C4-2B (cell line): ENCODE results near the gene COL28A1.

Experiments used
- ZFX ChIP-seq: fragments of 450-650 bp; IDR thresholded peaks from 2 replicates; pipeline ENCODE4 v1.6.1; 2017
- TF ChIP-seq, protein P1 (sequence below): fragments of 450-650 bp; conservative IDR thresholded peaks from 2 replicates; pipeline ENCODE4 v1.5.1; 2017; ENCODE audit warnings: mild to moderate bottlenecking

DNA sequence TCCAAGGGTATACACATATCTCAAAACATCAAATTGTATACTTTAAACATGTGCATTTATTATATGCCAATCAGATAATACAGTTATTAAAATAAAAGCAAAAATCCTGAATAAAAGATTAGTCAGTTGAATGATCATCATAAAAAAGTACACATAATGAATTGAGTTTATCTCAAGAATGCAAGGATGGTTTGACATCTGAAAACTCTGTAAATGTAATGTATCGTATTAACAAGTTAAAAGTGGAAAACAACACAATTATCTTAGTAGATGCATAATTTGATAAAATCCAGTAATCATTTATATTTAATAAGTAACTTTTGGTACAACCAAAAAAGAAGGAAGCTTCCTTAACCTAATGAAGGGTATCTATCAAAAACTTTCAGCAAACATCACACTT, 86.6 kb downstream of the COL28A1 start:
- TF ChIP-seq, protein P1, sequence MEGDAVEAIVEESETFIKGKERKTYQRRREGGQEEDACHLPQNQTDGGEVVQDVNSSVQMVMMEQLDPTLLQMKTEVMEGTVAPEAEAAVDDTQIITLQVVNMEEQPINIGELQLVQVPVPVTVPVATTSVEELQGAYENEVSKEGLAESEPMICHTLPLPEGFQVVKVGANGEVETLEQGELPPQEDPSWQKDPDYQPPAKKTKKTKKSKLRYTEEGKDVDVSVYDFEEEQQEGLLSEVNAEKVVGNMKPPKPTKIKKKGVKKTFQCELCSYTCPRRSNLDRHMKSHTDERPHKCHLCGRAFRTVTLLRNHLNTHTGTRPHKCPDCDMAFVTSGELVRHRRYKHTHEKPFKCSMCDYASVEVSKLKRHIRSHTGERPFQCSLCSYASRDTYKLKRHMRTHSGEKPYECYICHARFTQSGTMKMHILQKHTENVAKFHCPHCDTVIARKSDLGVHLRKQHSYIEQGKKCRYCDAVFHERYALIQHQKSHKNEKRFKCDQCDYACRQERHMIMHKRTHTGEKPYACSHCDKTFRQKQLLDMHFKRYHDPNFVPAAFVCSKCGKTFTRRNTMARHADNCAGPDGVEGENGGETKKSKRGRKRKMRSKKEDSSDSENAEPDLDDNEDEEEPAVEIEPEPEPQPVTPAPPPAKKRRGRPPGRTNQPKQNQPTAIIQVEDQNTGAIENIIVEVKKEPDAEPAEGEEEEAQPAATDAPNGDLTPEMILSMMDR, result no peak
- no peak for TF ChIP-seq ZFX
